ENCODE results near the gene ZNF697. TPM values are rescaled to one million over a fixed set of nuclear protein-coding genes. Genes with fewer than 3 reads are reported as not detected.

Gene ZNF697
- total RNA-seq, 1 experiment from 2014 or later = 17.4 TPM

GRCh38 chr1:119687434-119688079 is 39.5 kb upstream of the ZNF697 start:
- peak overlapping the region; percentile 34 to 83 (median 51); a peak in 6 of 7 replicates for H3K27ac Mint-ChIP-seq

More at GRCh38 chr1:119687434-119688079, 39.5 kb upstream of the ZNF697 start:
- H3K9ac ChIP-seq (ENCODE audit: extremely low read depth, insufficient read length, low read length) = no peak overlapping the region
- TF ChIP-seq CTCF (conservative IDR thresholded peaks at IDR 0.05) = no peak
- no peaks in the 10 kb centered on the region for H3K79me2 ChIP-seq (ENCODE audit: insufficient read depth, low read length)
- Mint-ChIP-seq H3K36me3 (ENCODE audit: insufficient read depth in 1 of 3, low read depth in 3 of 3) (peaks cover 0 to 5% (median 0%) of the 10 kb centered on the region in 3 experiments; a peak in 1 of 7 replicates), H3K9me3 (peaks cover 3 to 4% of the 10 kb centered on the region in 2 experiments; a peak in 2 of 5 replicates), H3K4me3 (peak overlapping the region in 1 of 2 experiments; percentile 48; a peak in 2 of 5 replicates), H3K27me3 (ENCODE audit: low read depth) (no peaks in the 10 kb centered on the region), H3K4me1 (peaks cover 45 to 53% of the 10 kb centered on the region in 2 experiments)
- H3K9me3 ChIP-seq (ENCODE audit: control insufficient read depth, low read depth, low read length) = no peaks in the 10 kb centered on the region
- H3K23ac ChIP-seq (ENCODE audit: insufficient read length, low read depth, low read length) = no peak overlapping the region
- H3K79me1 ChIP-seq (ENCODE audit: insufficient read depth, low read depth, low read length, poor library complexity, severe bottlenecking) = no peaks in the 10 kb centered on the region
- no peak overlapping the region for H2AK5ac ChIP-seq (ENCODE audit: insufficient read length, low read length)
- no peak overlapping the region for H2BK12ac ChIP-seq (ENCODE audit: insufficient read length, low read depth, low read length)
- no peak overlapping the region for H3T11ph ChIP-seq (ENCODE audit: low read length)
- H3K4me2 ChIP-seq (ENCODE audit: insufficient read depth, insufficient read length, low read length) = peak overlapping the region; percentile 2
- no peak overlapping the region for H4K5ac ChIP-seq (ENCODE audit: insufficient read length, low read depth, low read length)
- no peak overlapping the region for H2BK15ac ChIP-seq (ENCODE audit: low read depth, low read length)
- no peak overlapping the region for H3K4ac ChIP-seq (ENCODE audit: low read depth, low read length)
- no peak overlapping the region for H4K91ac ChIP-seq (ENCODE audit: insufficient read length, low read depth, low read length)
- no peak overlapping the region for H3K27ac ChIP-seq (ENCODE audit: insufficient read length, low read depth, low read length)
- no peak overlapping the region for H2BK120ac ChIP-seq (ENCODE audit: low read depth, low read length, poor library complexity, severe bottlenecking)
- no peak overlapping the region for H3K18ac ChIP-seq (ENCODE audit: insufficient read length, low read depth, low read length)
- no peaks in the 10 kb centered on the region for H3K23me2 ChIP-seq (ENCODE audit: insufficient read length, low read depth, low read length, poor library complexity, severe bottlenecking)
- H3K27me3 ChIP-seq (ENCODE audit: insufficient read depth, low read length) = no peaks in the 10 kb centered on the region
- H3K14ac ChIP-seq (ENCODE audit: insufficient read depth, low read length) = no peak overlapping the region
- H2AFZ ChIP-seq (ENCODE audit: low read length) = no peak overlapping the region
- H4K20me1 ChIP-seq (ENCODE audit: control insufficient read depth, insufficient read depth, insufficient read length) = no peaks in the 10 kb centered on the region
- H3K56ac ChIP-seq (ENCODE audit: insufficient read length, low read depth, low read length) = no peak overlapping the region
- no peak overlapping the region for H2BK20ac ChIP-seq (ENCODE audit: low read depth, low read length, poor library complexity, severe bottlenecking)
- H3K4me1 ChIP-seq (ENCODE audit: insufficient read depth, low read length) = peaks cover 15% of the 10 kb centered on the region; the same call in 1 of the 2 replicates
- H2BK5ac ChIP-seq (ENCODE audit: insufficient read length, low read length) = no peak overlapping the region
- DNase-seq = peak; percentile 45
- H4K8ac ChIP-seq (replicated peaks; ENCODE audit: insufficient read length, low read depth, low read length) = no peak overlapping the region
- no CpG with 5 or more reads among the region's 2 CpGs for WGBS (ENCODE audit: extremely low coverage, insufficient read length, low lambda C conversion rate)

All from H9 (cell line).